ENCODE data around the gene LARGE1. TPM values are rescaled to one million over a fixed set of nuclear protein-coding genes. Genes with fewer than 3 reads are reported as not detected.

LARGE1 gene
- total and polyA plus RNA-seq, 2 of the 8 experiments (the other 6 are each of a cell fraction or from before 2014, with no cell fraction given), result 43.7 to 83.0 TPM

- TF ChIP-seq CHD7 (IDR thresholded peaks at IDR 0.05; ENCODE audit: insufficient replicate concordance, low read length) (no peak), ATF2 (IDR thresholded peaks at IDR 0.05; ENCODE audit: low read length) (no peak)
These were observed 606.0 kb downstream of the LARGE1 start (continued) for GRCh38 chr22:33314316-33314715.
